Measurements from ENCODE around the gene KRT28.

KRT28 gene

DNA sequence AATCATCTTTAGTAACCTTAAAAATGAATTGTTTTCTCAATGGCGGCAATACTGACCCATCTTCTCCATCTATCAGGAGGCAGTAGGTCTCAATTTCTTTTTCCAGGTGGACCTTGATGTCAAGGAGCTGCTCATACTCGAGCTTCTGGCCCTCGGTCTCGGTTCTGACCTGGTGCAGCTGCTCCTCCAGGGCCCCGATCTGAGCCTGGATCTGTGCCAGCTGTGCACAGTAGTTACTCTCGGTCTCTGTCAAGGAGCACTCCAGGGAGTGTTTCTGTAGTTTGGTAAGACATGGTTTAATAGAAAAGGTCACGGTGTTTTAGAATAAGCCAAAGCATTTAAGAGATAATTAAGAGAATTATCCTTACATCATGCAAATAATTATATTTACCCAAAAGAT lies 22.3 kb downstream of the KRT28 start:
- H3K4me3 ChIP-seq (ENCODE audit: control insufficient read depth, low read depth, low read length) = no peak overlapping the region
- TF ChIP-seq CTCF (IDR thresholded peaks at IDR 0.05; ENCODE audit: control insufficient read depth, insufficient read depth, low read depth, low read length, missing control alignments) = no peak
- DNase-seq (ENCODE audit: low read depth) = no peak

GRCh38 chr17:40775945-40776344 lies 23.8 kb downstream of the KRT28 start:
- TF ChIP-seq CTCF (IDR thresholded peaks at IDR 0.05; ENCODE audit: control insufficient read depth, insufficient read depth, low read depth, low read length, missing control alignments) = no peak
- DNase-seq (ENCODE audit: low read depth) = no peak
- H3K4me3 ChIP-seq (ENCODE audit: control insufficient read depth, low read depth, low read length) = no peak overlapping the region

DNA sequence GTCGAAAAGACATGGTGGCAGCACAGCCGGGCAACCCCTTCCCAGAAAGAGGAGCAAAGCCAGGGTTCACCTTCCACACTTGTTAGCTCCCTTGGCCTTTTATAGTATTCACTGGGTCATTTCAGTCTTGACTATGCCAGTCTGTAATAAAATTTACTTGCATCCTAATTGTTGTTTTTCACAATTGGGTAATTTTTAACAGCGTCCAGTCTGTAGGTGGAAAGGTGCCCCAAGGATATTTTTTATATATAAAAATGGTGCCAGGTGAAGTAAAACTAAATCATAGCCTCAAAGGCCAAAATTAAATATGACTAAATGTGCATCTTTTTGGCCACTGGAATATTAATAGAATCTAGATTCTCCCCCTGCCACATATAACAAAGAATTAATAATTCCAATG lies 27.7 kb downstream of the KRT28 start, which contains the start of gene KRT26:
Gene KRT26 (minus strand): TSS at position 101 of the 400 bp plus-strand sequence. CDS start 88 bp downstream, at position 13.
- no peak for TF ChIP-seq CTCF (IDR thresholded peaks at IDR 0.05; ENCODE audit: control insufficient read depth, insufficient read depth, low read depth, low read length, missing control alignments)

DNA sequence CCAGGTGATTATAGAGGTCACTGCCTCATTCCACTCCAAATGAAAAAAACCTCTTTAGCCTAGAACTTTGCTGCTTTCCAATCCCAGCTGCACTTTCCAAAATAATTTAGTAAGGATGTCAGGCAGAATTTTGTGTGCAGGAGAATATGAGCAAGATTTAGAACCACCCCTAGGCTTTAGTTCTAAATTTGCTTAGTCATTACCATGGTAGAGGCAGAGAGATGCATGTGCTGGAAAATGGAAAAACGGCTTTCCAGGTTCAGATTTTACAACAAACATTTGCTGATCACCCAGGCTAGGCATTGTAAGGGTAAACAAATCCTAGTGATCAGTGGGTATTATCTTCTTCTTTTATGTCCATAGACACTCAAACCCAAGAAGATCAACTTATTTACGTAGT lies 34.1 kb downstream of the KRT28 start:
- no peak for TF ChIP-seq CTCF (IDR thresholded peaks at IDR 0.05; ENCODE audit: control insufficient read depth, insufficient read depth, low read depth, low read length, missing control alignments)
- no peak overlapping the region for H3K4me3 ChIP-seq (ENCODE audit: control insufficient read depth, low read depth, low read length)
- no peak for DNase-seq (ENCODE audit: low read depth)

More for the DNA sequence above, 27.7 kb downstream of the KRT28 start, which contains the start of gene KRT26:
- no peak for DNase-seq (ENCODE audit: low read depth)
- no peak within 1 kb of the TSS for H3K4me3 ChIP-seq (ENCODE audit: control insufficient read depth, low read depth, low read length)

DNA sequence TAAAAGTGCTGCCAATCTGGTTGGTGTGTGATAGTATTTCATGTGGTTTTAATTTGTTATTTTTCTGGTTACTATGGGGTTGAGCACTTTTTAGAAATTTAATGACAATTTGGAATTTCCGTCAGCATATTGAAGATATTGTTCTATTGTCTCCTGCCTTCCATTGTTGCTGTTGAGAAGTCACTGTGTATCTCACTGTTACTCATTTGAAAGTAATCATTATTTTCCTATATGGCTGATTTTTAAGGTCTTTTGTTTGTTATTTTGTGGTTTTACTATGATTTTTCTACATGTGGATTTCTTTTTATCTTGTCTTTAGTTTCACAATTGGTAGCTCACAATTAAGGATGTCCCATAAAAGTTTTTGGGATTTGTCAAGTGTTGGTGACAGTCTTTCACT lies 36.0 kb downstream of the KRT28 start:
- DNase-seq (ENCODE audit: low read depth) = no peak
- no peak for TF ChIP-seq CTCF (IDR thresholded peaks at IDR 0.05; ENCODE audit: control insufficient read depth, insufficient read depth, low read depth, low read length, missing control alignments)
- H3K4me3 ChIP-seq (ENCODE audit: control insufficient read depth, low read depth, low read length) = no peak overlapping the region

- H3K4me3 ChIP-seq (ENCODE audit: control insufficient read depth, low read depth, low read length) = no peak overlapping the region
- DNase-seq (ENCODE audit: low read depth) = no peak
- no peak for TF ChIP-seq CTCF (IDR thresholded peaks at IDR 0.05; ENCODE audit: control insufficient read depth, insufficient read depth, low read depth, low read length, missing control alignments)
Measured at GRCh38 chr17:40760105-40761016, 39.4 kb downstream of the KRT28 start.

All from AG09309 (cell line).